Heart right ventricle (tissue), 16 donors: ENCODE results near the gene USP3. TPM values are rescaled to one million over a fixed set of nuclear protein-coding genes. Genes with fewer than 3 reads are reported as not detected.
"Not testable (repeated sequence)": the region's sequence is repeated elsewhere in the genome, so short reads cannot be mapped to it uniquely, and the experiment has no call there.

Source experiments
- ATAC-seq, 8 donors: fragments of 200-7000 bp; cut with Tn5 transposase; one replicate each; pipeline ENCODE4 v1.9.1; 2020; ENCODE audit warnings: mild to moderate bottlenecking in 8 of 8, moderate library complexity in 8 of 8, moderate number of reproducible peaks in 1 of 8
- DNase-seq, 2 donors: peaks; one replicate each; pipeline ENCODE4 v3.0.0-alpha.2; 2020
- H3K27ac ChIP-seq, 10 donors: fragments of 200-600 bp; sonication (generic) in 2 of 10; one replicate each; pipeline versions ENCODE4 v1.5.0 to v1.8.0; 2020 to 2022; ENCODE audit warnings: mild to moderate bottlenecking in 3 of 10
- H3K27me3 ChIP-seq, 7 donors: fragments of 200-600 bp; one replicate each; pipeline ENCODE4 v1.8.0; 2021 to 2022; ENCODE audit warnings: mild to moderate bottlenecking in 2 of 7
- H3K36me3 ChIP-seq, 9 donors: fragments of 200-600 bp; sonication (generic) in 1 of 9; one replicate each; pipeline versions ENCODE4 v1.5.0 to v1.8.0; 2020 to 2022; ENCODE audit warnings: mild to moderate bottlenecking in 2 of 9
- H3K4me1 ChIP-seq, 9 donors: fragments of 200-600 bp; sonication (generic) in 1 of 9; one replicate each; pipeline versions ENCODE4 v1.5.0 to v1.8.0; 2020 to 2022; ENCODE audit warnings: mild to moderate bottlenecking in 4 of 9
- H3K4me3 ChIP-seq, 10 donors: fragments of 200-600 bp; sonication (generic) in 2 of 10; one replicate each; pipeline versions ENCODE4 v1.5.0 to v1.8.0; 2020 to 2022; ENCODE audit warnings: mild to moderate bottlenecking in 7 of 10, moderate library complexity in 2 of 10
- H3K9me3 ChIP-seq, 11 donors: fragments of 200-600 bp in 10 of 11; sonication (generic) in 2 of 11; one replicate each; pipeline versions ENCODE4 v1.5.0 to v1.8.0; 2013 to 2022; ENCODE audit warnings: mild to moderate bottlenecking in 2 of 11, control low read depth in 1 of 11, moderate library complexity in 1 of 11
- WGBS, 2 donors: extraction: QIAGEN DNeasy Blood & Tissue Kit; methylation state at CpG; one replicate each; pipeline ENCODE4 v1.1.7; 2013; ENCODE audit warnings: inconsistent platforms in 1 of 2; 5-methylcytosine and 5-hydroxymethylcytosine counted together
- intact Hi-C, 10 donors: fragments of 100-400 bp; cut with DNase I; formaldehyde crosslinking; loops; one replicate each; pipeline versions ENCODE4 v1.11.1 to v1.14.2; 2022
- polyA plus RNA-seq, 2 donors: library from polyadenylated mRNA; stranded (reverse); fragments of 200-250 nt; gene quantifications; one replicate each; pipeline ENCODE4 v1.2.3, GENCODE V29; 2013
- total RNA-seq, 10 donors: library from RNA; stranded (reverse); fragmentation: NEBNext Ultra II Directional in 3 of 10; extraction: Animal tissue kit (Norgen Biotek cat#: 25700) in 3 of 10; gene quantifications; one replicate each; pipeline versions ENCODE4 v1.2.1 to v1.2.4, GENCODE V29; 2021 to 2023
- TF ChIP-seq, protein P1 (sequence below), 9 donors: fragments of 200-600 bp; sonication (generic) in 2 of 9; IDR thresholded peaks; one replicate each; pipeline versions ENCODE4 v1.5.0 to v1.8.0; 2021 to 2022; ENCODE audit warnings: antibody characterized with exemption in 9 of 9, mild to moderate bottlenecking in 5 of 9, moderate library complexity in 1 of 9
- donor health status: Arrhythmogenic right ventricular cardiomyopathy.
- donor health status: ischemic (EF 13 %, LVEDD 7.1; RV severe dilation, severe dysfunction).
- donor health status: healthy with polysubstance abuse.
- donor health status: DM: no; HTN: yes; CAD: no.
- donor health status: DM: no; HTN: no; CAD: no.
- donor health status: ischemic (EF 25% LVEDD 6.9; RV normal size, moderate dysfunction).
- donor health status: ischemic (EF 25% LVEDD 5.7; RV mildly dilated, moderate dysfunction).
- donor health status: healthy.
- donor health status: DM: yes; HTN: yes; CAD: no.
- donor health status: Ischemic cardiomyopathy.
- donor health status: ischemic (EF 35%, LVEDD 5.7; RV mildly dilated, moderate dysfunction).
- donor health status: nonischemic (EF 11% LVEDD 7.7; RV severe dilation, severe dysfunction).
- donor health status: DM: yes; HTN: yes; CAD: no.
- donor health status: PGD.
- donor health status: ischemic (EF 29% LVEDD 5.4; RV normal size, mild dysfunction).
- donor health status: nonischemic (EF 23%, LVEDD 6.1; RV moderate dilation, normal function).

Gene USP3
- total and polyA plus RNA-seq, 12 donors = 8.4 to 23.7 (median 16.6) TPM

DNA sequence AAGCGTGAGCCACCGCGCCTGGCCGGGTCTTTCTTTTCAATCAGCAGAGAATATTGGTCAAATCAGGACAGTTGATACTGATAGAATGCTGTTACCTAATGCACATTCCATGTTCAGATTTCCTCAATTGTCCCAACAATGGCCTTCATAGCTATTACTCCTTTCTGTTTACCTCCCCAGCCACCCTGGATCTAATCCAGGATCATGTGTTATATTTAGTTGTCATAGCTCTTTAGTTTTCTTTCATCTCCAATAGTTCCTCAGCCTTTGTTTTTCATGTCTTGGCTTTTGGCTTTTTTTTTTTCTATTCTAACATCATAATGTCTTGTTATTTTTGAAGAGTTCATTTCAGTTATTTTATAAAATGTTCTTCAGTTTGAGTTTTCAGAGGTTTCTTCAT lies 14.6 kb downstream of the USP3 start:
- WGBS, 2 donors = 95 to 99% methylated on average over 4 of the region's 4 CpGs
- no peaks in the 10 kb centered on the region for H3K36me3 ChIP-seq

GRCh38 chr15:63519548-63520178 lies 15.3 kb downstream of the USP3 start:
- Histone ChIP-seq H3K36me3 (no peaks in the 10 kb centered on the region), H3K4me3 (no peak overlapping the region), H3K27me3 (no peaks in the 10 kb centered on the region), H3K4me1 (peaks cover 0 to 95% (median 73%) of the 10 kb centered on the region in 9 donors), H3K27ac (no peak overlapping the region), H3K9me3 (no peaks in the 10 kb centered on the region)
- intact Hi-C loops = no loop called here
- WGBS, 2 donors = 91% methylated on average over 7 of the region's 7 CpGs
- ATAC-seq (no peak), DNase-seq (no peak)
- TF ChIP-seq, protein P1, sequence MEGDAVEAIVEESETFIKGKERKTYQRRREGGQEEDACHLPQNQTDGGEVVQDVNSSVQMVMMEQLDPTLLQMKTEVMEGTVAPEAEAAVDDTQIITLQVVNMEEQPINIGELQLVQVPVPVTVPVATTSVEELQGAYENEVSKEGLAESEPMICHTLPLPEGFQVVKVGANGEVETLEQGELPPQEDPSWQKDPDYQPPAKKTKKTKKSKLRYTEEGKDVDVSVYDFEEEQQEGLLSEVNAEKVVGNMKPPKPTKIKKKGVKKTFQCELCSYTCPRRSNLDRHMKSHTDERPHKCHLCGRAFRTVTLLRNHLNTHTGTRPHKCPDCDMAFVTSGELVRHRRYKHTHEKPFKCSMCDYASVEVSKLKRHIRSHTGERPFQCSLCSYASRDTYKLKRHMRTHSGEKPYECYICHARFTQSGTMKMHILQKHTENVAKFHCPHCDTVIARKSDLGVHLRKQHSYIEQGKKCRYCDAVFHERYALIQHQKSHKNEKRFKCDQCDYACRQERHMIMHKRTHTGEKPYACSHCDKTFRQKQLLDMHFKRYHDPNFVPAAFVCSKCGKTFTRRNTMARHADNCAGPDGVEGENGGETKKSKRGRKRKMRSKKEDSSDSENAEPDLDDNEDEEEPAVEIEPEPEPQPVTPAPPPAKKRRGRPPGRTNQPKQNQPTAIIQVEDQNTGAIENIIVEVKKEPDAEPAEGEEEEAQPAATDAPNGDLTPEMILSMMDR (IDR thresholded peaks at IDR 0.05) = no peak

More for the DNA sequence above, 14.6 kb downstream of the USP3 start:
- no peaks in the 10 kb centered on the region for H3K9me3 ChIP-seq
- no peak overlapping the region for H3K4me3 ChIP-seq
- ATAC-seq (no peak), DNase-seq (no peak)
- H3K4me1 ChIP-seq = peaks cover 0 to 95% (median 76%) of the 10 kb centered on the region in 9 donors
- no peaks in the 10 kb centered on the region for H3K27me3 ChIP-seq
- no peak overlapping the region for H3K27ac ChIP-seq
- TF ChIP-seq, protein P1 (IDR thresholded peaks at IDR 0.05) = no peak
- intact Hi-C loops = no loop called here

- H3K9me3 ChIP-seq, intact Hi-C loops, DNase-seq, H3K27me3 ChIP-seq, H3K27ac ChIP-seq, H3K4me3 ChIP-seq, H3K36me3 ChIP-seq, ATAC-seq: not testable (repeated sequence)
- peaks cover 0 to 95% (median 69%) of the 10 kb centered on the region in 9 donors for H3K4me1 ChIP-seq
- 95 to 96% methylated on average over 7 of the region's 7 CpGs for WGBS, 2 donors
These were observed 16.1 kb downstream of the USP3 start for GRCh38 chr15:63520462-63520861.

DNA sequence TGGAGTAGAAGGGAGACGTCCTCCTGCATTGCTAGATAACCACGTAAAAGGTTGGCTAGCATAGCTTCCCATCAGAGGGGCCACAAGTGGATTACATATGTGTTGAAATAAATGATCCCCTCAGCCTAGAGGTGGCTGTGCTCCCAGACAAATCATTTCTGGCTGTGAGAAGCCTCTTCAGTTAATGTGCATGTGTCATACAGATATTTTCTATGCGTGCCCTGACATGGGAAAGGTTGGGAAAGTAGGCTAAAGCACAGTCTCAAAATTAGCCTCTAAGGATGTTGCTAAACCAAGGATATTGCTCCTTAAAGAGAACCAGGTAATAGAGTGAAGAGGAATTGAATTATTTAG lies 17.8 kb downstream of the USP3 start:
- no peaks in the 10 kb centered on the region for H3K36me3 ChIP-seq
- peak overlapping the region in 3 of 10 donors; percentile 6 to 20 (median 11) for H3K27ac ChIP-seq
- intact Hi-C loops = no loop called here
- DNase-seq (no peak), ATAC-seq (peak in 6 of 8 donors; percentile 13 to 61 (median 42))
- no peaks in the 10 kb centered on the region for H3K9me3 ChIP-seq
- TF ChIP-seq, protein P1 (IDR thresholded peaks at IDR 0.05) = no peak
- 35 to 47% methylated on average over 3 of the region's 3 CpGs for WGBS, 2 donors
- H3K4me1 ChIP-seq = peaks cover 0 to 84% (median 55%) of the 10 kb centered on the region in 9 donors
- no peak overlapping the region for H3K4me3 ChIP-seq
- no peaks in the 10 kb centered on the region for H3K27me3 ChIP-seq

GRCh38 chr15:63523306-63523990 lies 19.1 kb downstream of the USP3 start:
- 39% methylated on average over 4 of the region's 4 CpGs for WGBS, 2 donors
- TF ChIP-seq, protein P1 (IDR thresholded peaks at IDR 0.05) = no peak
- ATAC-seq (peak in 3 of 8 donors; percentile 31 to 50 (median 38)), DNase-seq (no peak)
- Histone ChIP-seq H3K4me3 (no peak overlapping the region), H3K27ac (peak overlapping the region in 1 of 10 donors; percentile 9), H3K9me3 (no peaks in the 10 kb centered on the region), H3K27me3 (no peaks in the 10 kb centered on the region), H3K36me3 (no peaks in the 10 kb centered on the region), H3K4me1 (peaks cover 0 to 80% (median 54%) of the 10 kb centered on the region in 9 donors)
- intact Hi-C loops = no loop called here
